Fibroblast of mammary gland (primary cell): ENCODE results near the gene ASTN2.

ENCODE experiments used
- DNase-seq: peaks from one replicate; pipeline ENCODE4 v3.0.0-alpha.2; 2010; ENCODE audit warnings: low read depth
- H3K4me3 ChIP-seq: 2 replicates; pipeline ENCODE4 v1.5.1; 2011; ENCODE audit warnings: low read depth, mild to moderate bottlenecking, low read length, moderate library complexity; ENCODE audit not compliant: control insufficient read depth
- CTCF ChIP-seq: conservative IDR thresholded peaks from 2 replicates; pipeline ENCODE4 v1.5.1; 2011; ENCODE audit warnings: low read depth, low read length, inconsistent platforms; ENCODE audit not compliant: control insufficient read depth, insufficient read depth

The ASTN2 gene

GRCh38 chr9:116797276-116797675 is 617.6 kb downstream of the ASTN2 start:
- H3K4me3 ChIP-seq = no peak overlapping the region
- no peak for TF ChIP-seq CTCF
- no peak for DNase-seq

GRCh38 chr9:116796669-116797068 is 618.2 kb downstream of the ASTN2 start:
- no peak overlapping the region for H3K4me3 ChIP-seq
- DNase-seq = no peak
- TF ChIP-seq CTCF = no peak

- TF ChIP-seq CTCF = no peak
- no peak for DNase-seq
Observed at GRCh38 chr9:116795821-116796220, 619.0 kb downstream of the ASTN2 start.

GRCh38 chr9:116792271-116792670 is 622.6 kb downstream of the ASTN2 start:
- no peak overlapping the region for H3K4me3 ChIP-seq
- no peak for TF ChIP-seq CTCF
- no peak for DNase-seq

More at GRCh38 chr9:116795821-116796220, 619.0 kb downstream of the ASTN2 start:
- no peak overlapping the region for H3K4me3 ChIP-seq

- no peak overlapping the region for H3K4me3 ChIP-seq
- TF ChIP-seq CTCF = no peak
- no peak for DNase-seq
Observed at GRCh38 chr9:116791326-116791725, 623.5 kb downstream of the ASTN2 start.

- no peak for DNase-seq
- H3K4me3 ChIP-seq = no peak overlapping the region
- no peak for TF ChIP-seq CTCF
Observed at GRCh38 chr9:116789081-116789480, 625.8 kb downstream of the ASTN2 start.

GRCh38 chr9:116786737-116787136 is 628.1 kb downstream of the ASTN2 start:
- no peak for DNase-seq
- H3K4me3 ChIP-seq = no peak overlapping the region
- TF ChIP-seq CTCF = no peak
